ENCODE data around the gene DOLK. TPM values are rescaled to one million over a fixed set of nuclear protein-coding genes. Genes with fewer than 3 reads are reported as not detected.

The DOLK gene
- total and polyA plus RNA-seq, 10 of the 15 experiments (the other 5 are each of a cell fraction or from before 2014, with no cell fraction given), result 1.9 to 18.2 (median 9.1) TPM

GRCh38 chr9:128912270-128912853 is 35.0 kb downstream of the DOLK start:
- no peaks in the 10 kb centered on the region for H3K9me3 ChIP-seq (replicated peaks; ENCODE audit: control insufficient read depth, insufficient read depth, low read length)
- TF ChIP-seq NFYB (IDR thresholded peaks at IDR 0.05; ENCODE audit: insufficient read depth, low read depth, low read length) (no peak), E2F4 (IDR thresholded peaks at IDR 0.05; ENCODE audit: low read depth, low read length) (no peak), SMC3 (IDR thresholded peaks at IDR 0.05; ENCODE audit: borderline replicate concordance, low read length) (no peak), RUNX3 (IDR thresholded peaks at IDR 0.05; ENCODE audit: low read length) (no peak), SMAD1 (IDR thresholded peaks at IDR 0.05; ENCODE audit: low read depth, partially characterized antibody) (no peak), CHD4 (IDR thresholded peaks at IDR 0.05) (no peak), POLR2AphosphoS5 (IDR thresholded peaks at IDR 0.05; ENCODE audit: low read length) (no peak), KAT2A (conservative IDR thresholded peaks at IDR 0.05; ENCODE audit: control insufficient read depth, low read depth, low read length) (no peak), WRNIP1 (IDR thresholded peaks at IDR 0.05; ENCODE audit: borderline replicate concordance, low read depth, low read length) (no peak), JUND (IDR thresholded peaks at IDR 0.05; ENCODE audit: low read depth, low read length) (no peak), CBX3 (IDR thresholded peaks at IDR 0.05; ENCODE audit: borderline replicate concordance, low read depth) (no peak), ZBTB4 (CRISPR knock-in tag; IDR thresholded peaks at IDR 0.05) (no peak)
- TF ChIP-seq, protein P1, sequence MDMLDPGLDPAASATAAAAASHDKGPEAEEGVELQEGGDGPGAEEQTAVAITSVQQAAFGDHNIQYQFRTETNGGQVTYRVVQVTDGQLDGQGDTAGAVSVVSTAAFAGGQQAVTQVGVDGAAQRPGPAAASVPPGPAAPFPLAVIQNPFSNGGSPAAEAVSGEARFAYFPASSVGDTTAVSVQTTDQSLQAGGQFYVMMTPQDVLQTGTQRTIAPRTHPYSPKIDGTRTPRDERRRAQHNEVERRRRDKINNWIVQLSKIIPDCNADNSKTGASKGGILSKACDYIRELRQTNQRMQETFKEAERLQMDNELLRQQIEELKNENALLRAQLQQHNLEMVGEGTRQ (IDR thresholded peaks at IDR 0.05; ENCODE audit: borderline replicate concordance, low read depth, low read length), result no peak
- no peak overlapping the region for H3K4me2 ChIP-seq (ENCODE audit: control insufficient read depth, insufficient read depth)
- ChIA-PET CTCF (interaction anchor here (0.6 to 1.5 kb wide), 3 partner anchors 13 to 16 kb away, joined by 3 read pairs; no protein-coding TSS in a partner anchor), RAD21 (ENCODE audit: unreplicated experiment) (no interaction called here), POLR2A (no interaction called here), SMC1A (ENCODE audit: uncharacterized antibody, unreplicated experiment) (no interaction called here)
- no peaks in the 10 kb centered on the region for H4K20me1 ChIP-seq (ENCODE audit: control insufficient read depth, insufficient read depth)
- H3K27ac ChIP-seq (ENCODE audit: control insufficient read depth, insufficient read depth), result no peak overlapping the region
- no peaks in the 10 kb centered on the region for H3K4me1 ChIP-seq (ENCODE audit: control insufficient read depth, insufficient read depth, low read length)
- no peaks in the 10 kb centered on the region for H3K27me3 ChIP-seq (replicated peaks in 1 of 2; ENCODE audit: control insufficient read depth in 2 of 2, insufficient read depth in 2 of 2, low read length in 1 of 2)
- peaks cover 10 to 33% of the 10 kb centered on the region in 2 experiments; a peak in 3 of 4 replicates for H3K36me3 ChIP-seq (ENCODE audit: control insufficient read depth in 2 of 2, insufficient read depth in 2 of 2, low read length in 1 of 2)
- no peak overlapping the region for H3K9ac ChIP-seq (ENCODE audit: control insufficient read depth, insufficient read depth, low read length)
- no peaks in the 10 kb centered on the region for H3K79me2 ChIP-seq (ENCODE audit: control insufficient read depth, insufficient read depth, low read length)
- no peak for ATAC-seq
- no peak for DNase-seq (ENCODE audit: low read depth, low spot score)
- BruUV-seq (replicated peaks), result no TSS peak
- H2AFZ ChIP-seq (ENCODE audit: control insufficient read depth, low read depth, low read length), result no peak overlapping the region
- WGBS (ENCODE audit: insufficient coverage, insufficient replicate concordance, low lambda C conversion rate, missing lambda C conversion rate), result 88% methylated on average over 15 of the region's 15 CpGs
- intact Hi-C loops (cut with micrococcal nuclease; ENCODE audit: unreplicated experiment) (no loop called here), in situ Hi-C loops (cut with MboI) (no loop called here)
- H3K4me3 ChIP-seq, result no peak overlapping the region
- FAIRE-seq, result no peak
